GM12878 (cell line): ENCODE data around the gene PCDH15. TPM values are rescaled to one million over a fixed set of nuclear protein-coding genes. Genes with fewer than 3 reads are reported as not detected.

ENCODE experiments used
- ATAC-seq: fragments of 200-7000 bp; cut with Tn5 transposase; 3 replicates; pipeline ENCODE4 v1.9.1; 2020; ENCODE audit warnings: mild to moderate bottlenecking, moderate library complexity
- BruUV-seq: library from RNA; stranded (reverse); fragments of 400-500 nt; replicated peaks from 2 replicates; lab custom pipeline; 2021; lab: Mats Ljungman, UMichigan
- CTCF ChIA-PET: fragments of 300-600 bp; sonication (Branson Sonifier 250); formaldehyde crosslinking; extraction: SDS; loops from one replicate; lab custom pipeline; 2021; ENCODE audit warnings: inconsistent platforms; lab: Yijun Ruan, JAX
- POLR2A ChIA-PET: fragments of 350-600 bp; formaldehyde crosslinking; extraction: SDS; loops from one replicate; lab custom pipeline; 2021; ENCODE audit warnings: inconsistent platforms; lab: Charles Lee
- RAD21 ChIA-PET: fragments of 300-600 bp; sonication (Branson Sonifier 250); formaldehyde crosslinking; loops from one replicate; lab custom pipeline; 2023; ENCODE audit warnings: antibody characterized with exemption; ENCODE audit not compliant: unreplicated experiment; lab: Charles Lee
- SMC1A ChIA-PET: fragments of 300-600 bp; sonication (Branson Sonifier 250); formaldehyde crosslinking; loops from one replicate; lab custom pipeline; 2023; ENCODE audit not compliant: unreplicated experiment, uncharacterized antibody; lab: Charles Lee
- DNase-seq: peaks from one replicate; pipeline ENCODE4 v3.0.0-alpha.2; 2011; ENCODE audit warnings: low read depth, low spot score
- FAIRE-seq: peaks from 3 replicates; lab custom pipeline; 2011; peaks lifted over from hg19 to GRCh38; lab: Jason Lieb, UNC
- H2AFZ ChIP-seq: 2 replicates; pipeline ENCODE4 v1.6.0; 2011; ENCODE audit warnings: low read depth, low read length, control low read depth; ENCODE audit not compliant: control insufficient read depth
- H3K27ac ChIP-seq: 2 replicates; pipeline ENCODE4 v1.5.1; 2011; ENCODE audit warnings: control low read depth; ENCODE audit not compliant: control insufficient read depth, insufficient read depth
- H3K27me3 ChIP-seq, 2 experiments: replicated peaks in 1 of 2; 2 replicates each; pipeline versions ENCODE4 v1.6.0 to v1.6.1; 2011; ENCODE audit warnings: low read length in 1 of 2; ENCODE audit not compliant: control insufficient read depth in 2 of 2, insufficient read depth in 2 of 2
- H3K36me3 ChIP-seq, 2 experiments: 2 replicates each; pipeline ENCODE4 v1.5.1; 2011; ENCODE audit warnings: low read length in 1 of 2; ENCODE audit not compliant: control insufficient read depth in 2 of 2, insufficient read depth in 2 of 2
- H3K4me1 ChIP-seq: 2 replicates; pipeline ENCODE4 v1.6.1; 2011; ENCODE audit warnings: mild to moderate bottlenecking, low read length, moderate library complexity, mixed read lengths; ENCODE audit not compliant: control insufficient read depth, insufficient read depth
- H3K4me2 ChIP-seq: 2 replicates; pipeline ENCODE4 v1.6.0; 2011; ENCODE audit warnings: control low read depth; ENCODE audit not compliant: control insufficient read depth, insufficient read depth
- H3K4me3 ChIP-seq: fragments of 200-600 bp; sonication (generic); 2 replicates; pipeline ENCODE4 v1.5.1; 2016
- H3K79me2 ChIP-seq: 2 replicates; pipeline ENCODE4 v1.6.0; 2011; ENCODE audit warnings: low read length; ENCODE audit not compliant: control insufficient read depth, insufficient read depth
- H3K9ac ChIP-seq: 2 replicates; pipeline ENCODE4 v1.8.0; 2011; ENCODE audit warnings: low read length, control low read depth, mixed read lengths; ENCODE audit not compliant: control insufficient read depth, insufficient read depth
- H3K9me3 ChIP-seq: replicated peaks from 3 replicates; pipeline ENCODE4 v1.5.1; 2011; ENCODE audit warnings: mild to moderate bottlenecking, low read length; ENCODE audit not compliant: control insufficient read depth, insufficient read depth
- H4K20me1 ChIP-seq: 2 replicates; pipeline ENCODE4 v1.6.0; 2011; ENCODE audit not compliant: control insufficient read depth, insufficient read depth
- EZH2 ChIP-seq: IDR thresholded peaks from 2 replicates; pipeline ENCODE4 v1.6.1; 2012; ENCODE audit warnings: low read depth, mild to moderate bottlenecking, control low read depth, inconsistent platforms, low read length, borderline replicate concordance; ENCODE audit not compliant: control insufficient read depth
- HCFC1 ChIP-seq: fragments of 150-350 bp; IDR thresholded peaks from 2 replicates; pipeline ENCODE4 v1.6.1; 2014; ENCODE audit warnings: low read length
- PAX8 ChIP-seq: fragments of 450-650 bp; IDR thresholded peaks from 2 replicates; pipeline ENCODE4 v1.6.1; 2017; ENCODE audit warnings: mild to moderate bottlenecking, moderate library complexity
- POU2F2 ChIP-seq: IDR thresholded peaks from 3 replicates; pipeline ENCODE4 v1.6.1; 2011; ENCODE audit warnings: low read depth, mild to moderate bottlenecking, low read length, borderline replicate concordance
- RUNX3 ChIP-seq: IDR thresholded peaks from 2 replicates; pipeline ENCODE4 v1.6.1; 2012; ENCODE audit warnings: low read length, inconsistent platforms
- WGBS: methylation state at CpG from one replicate; pipeline ENCODE4 v1.1.6; 2016; ENCODE audit warnings: low lambda C conversion rate; ENCODE audit not compliant: insufficient replicate concordance, insufficient coverage; ENCODE audit errors: missing lambda C conversion rate; 5-methylcytosine and 5-hydroxymethylcytosine counted together
- in situ Hi-C: fragments of 300-500 bp; cut with MboI; formaldehyde crosslinking; loops from 9 replicates; pipeline ENCODE4 v1.14.3; 2018; ENCODE audit warnings: mixed read lengths
- intact Hi-C: fragments of 100-400 bp; cut with micrococcal nuclease; formaldehyde crosslinking; loops from one replicate; pipeline ENCODE4 v1.14.2; 2022; ENCODE audit not compliant: unreplicated experiment
- polyA plus RNA-seq, 11 experiments: library from polyadenylated mRNA; depleted of rRNA in 4 of 11; unstranded in 6 of 11; stranded (reverse) in 5 of 11; fragments of >200 nt; fragmentation: Nextera tagmentation in 4 of 11; fragmentation: Illumina TruSeq in 1 of 11; extraction: Ambion mirVana in 4 of 11; extraction: Trizol in 1 of 11; gene quantifications; 1 replicate in 1 of 11; 2 replicates in 10 of 11; pipeline versions ENCODE4 v1.2.1 to v1.2.3, GENCODE V29; 2011 to 2016; ENCODE audit warnings: inconsistent platforms in 2 of 11, missing spikeins in 2 of 11, low read depth in 1 of 11
- total RNA-seq, 4 experiments: library from RNA; depleted of rRNA in 3 of 4; stranded (reverse); fragments of >200 nt in 3 of 4; fragmentation: Illumina TruSeq in 1 of 4; extraction: Trizol in 1 of 4; gene quantifications; 2 replicates each; pipeline versions ENCODE4 v1.2.1 to v1.2.3, GENCODE V29; 2013 to 2021
- TF ChIP-seq, protein P1 (sequence below): fragments of 450-650 bp; formaldehyde crosslinking; IDR thresholded peaks from 2 replicates; pipeline ENCODE4 v1.5.0; 2022; ENCODE audit warnings: mild to moderate bottlenecking, missing genetic modification characterization
- TF ChIP-seq, protein P2 (sequence below): IDR thresholded peaks from 2 replicates; pipeline ENCODE4 v1.6.1; 2011; ENCODE audit warnings: mild to moderate bottlenecking, low read depth, low read length, moderate library complexity; ENCODE audit not compliant: insufficient replicate concordance
- TF ChIP-seq, protein P3 (sequence below): fragments of 450-650 bp; IDR thresholded peaks from 2 replicates; pipeline ENCODE4 v1.6.1; 2016; ENCODE audit warnings: mild to moderate bottlenecking
- TF ChIP-seq, protein P4 (sequence below): fragments of 450-650 bp; IDR thresholded peaks from 2 replicates; pipeline ENCODE4 v1.6.1; 2017; ENCODE audit warnings: borderline replicate concordance
- TF ChIP-seq, protein P5 (sequence below): IDR thresholded peaks from 2 replicates; pipeline ENCODE4 v1.6.1; 2011; ENCODE audit warnings: borderline replicate concordance, low read depth, mild to moderate bottlenecking, moderate library complexity, mixed read lengths, low read length; ENCODE audit not compliant: insufficient read depth; ENCODE audit errors: extremely low read length
- TF ChIP-seq, protein P6 (sequence below): fragments of 450-650 bp; formaldehyde crosslinking; IDR thresholded peaks from 2 replicates; pipeline ENCODE4 v1.4.0; 2022; ENCODE audit warnings: mild to moderate bottlenecking, moderate library complexity

The PCDH15 gene
- total and polyA plus RNA-seq, 10 of the 15 experiments (the other 5 are each of a cell fraction or from before 2014, with no cell fraction given): 0.03 to 0.52 (median 0.07) TPM; not detected in 6

DNA sequence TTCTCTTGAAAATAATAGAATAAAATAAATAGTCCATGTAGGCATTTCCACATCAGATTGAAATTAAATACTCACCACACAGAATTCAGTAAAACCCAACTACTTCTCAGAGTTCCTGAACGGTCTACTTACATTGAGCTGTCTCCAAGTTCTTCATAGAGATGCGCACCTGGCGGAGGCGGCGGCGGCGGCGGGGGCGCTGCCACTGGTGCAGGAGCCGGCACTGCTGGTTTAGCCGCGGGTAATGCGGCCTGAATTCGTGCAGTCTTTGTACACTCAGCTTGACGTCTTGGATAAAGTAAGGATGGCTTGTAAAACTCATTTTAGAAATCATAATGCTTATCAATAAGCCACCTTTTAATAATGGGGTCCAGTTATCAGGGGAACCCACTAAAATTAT lies 973.8 kb downstream of the PCDH15 start:
- POLR2A ChIA-PET: no interaction called here
- no peaks in the 10 kb centered on the region for H3K4me1 ChIP-seq
- intact Hi-C loops (no loop called here), in situ Hi-C loops (no loop called here)
- H3K9ac ChIP-seq: no peak overlapping the region
- CTCF ChIA-PET: interaction anchor here (0.8 kb wide), 1 partner anchor 863 kb away, joined by 3 read pairs; no protein-coding TSS in a partner anchor
- H3K9me3 ChIP-seq: no peaks in the 10 kb centered on the region
- no peak for FAIRE-seq
- no peak for DNase-seq
- no peaks in the 10 kb centered on the region for H3K27me3 ChIP-seq
- H3K27ac ChIP-seq: no peak overlapping the region
- no peak overlapping the region for H3K4me2 ChIP-seq
- ATAC-seq: no peak
- H4K20me1 ChIP-seq: no peaks in the 10 kb centered on the region
- no TSS peak for BruUV-seq
- WGBS: 46% methylated on average over 15 of the region's 15 CpGs
- SMC1A ChIA-PET: interaction anchor here (2.5 kb wide), 1 partner anchor 11 kb away, joined by 10 read pairs; no protein-coding TSS in a partner anchor
- H3K4me3 ChIP-seq: no peak overlapping the region
- RAD21 ChIA-PET: no interaction called here
- no peaks in the 10 kb centered on the region for H3K79me2 ChIP-seq
- H3K36me3 ChIP-seq: no peaks in the 10 kb centered on the region
- no peak overlapping the region for H2AFZ ChIP-seq
- TF ChIP-seq, protein P1, sequence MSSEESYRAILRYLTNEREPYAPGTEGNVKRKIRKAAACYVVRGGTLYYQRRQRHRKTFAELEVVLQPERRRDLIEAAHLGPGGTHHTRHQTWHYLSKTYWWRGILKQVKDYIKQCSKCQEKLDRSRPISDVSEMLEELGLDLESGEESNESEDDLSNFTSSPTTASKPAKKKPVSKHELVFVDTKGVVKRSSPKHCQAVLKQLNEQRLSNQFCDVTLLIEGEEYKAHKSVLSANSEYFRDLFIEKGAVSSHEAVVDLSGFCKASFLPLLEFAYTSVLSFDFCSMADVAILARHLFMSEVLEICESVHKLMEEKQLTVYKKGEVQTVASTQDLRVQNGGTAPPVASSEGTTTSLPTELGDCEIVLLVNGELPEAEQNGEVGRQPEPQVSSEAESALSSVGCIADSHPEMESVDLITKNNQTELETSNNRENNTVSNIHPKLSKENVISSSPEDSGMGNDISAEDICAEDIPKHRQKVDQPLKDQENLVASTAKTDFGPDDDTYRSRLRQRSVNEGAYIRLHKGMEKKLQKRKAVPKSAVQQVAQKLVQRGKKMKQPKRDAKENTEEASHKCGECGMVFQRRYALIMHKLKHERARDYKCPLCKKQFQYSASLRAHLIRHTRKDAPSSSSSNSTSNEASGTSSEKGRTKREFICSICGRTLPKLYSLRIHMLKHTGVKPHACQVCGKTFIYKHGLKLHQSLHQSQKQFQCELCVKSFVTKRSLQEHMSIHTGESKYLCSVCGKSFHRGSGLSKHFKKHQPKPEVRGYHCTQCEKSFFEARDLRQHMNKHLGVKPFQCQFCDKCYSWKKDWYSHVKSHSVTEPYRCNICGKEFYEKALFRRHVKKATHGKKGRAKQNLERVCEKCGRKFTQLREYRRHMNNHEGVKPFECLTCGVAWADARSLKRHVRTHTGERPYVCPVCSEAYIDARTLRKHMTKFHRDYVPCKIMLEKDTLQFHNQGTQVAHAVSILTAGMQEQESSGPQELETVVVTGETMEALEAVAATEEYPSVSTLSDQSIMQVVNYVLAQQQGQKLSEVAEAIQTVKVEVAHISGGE (CRISPR knock-in tag): no peak
- no peak for TF ChIP-seq EZH2
- TF ChIP-seq POU2F2: no peak
- no peak for TF ChIP-seq PAX8
- TF ChIP-seq, protein P2, sequence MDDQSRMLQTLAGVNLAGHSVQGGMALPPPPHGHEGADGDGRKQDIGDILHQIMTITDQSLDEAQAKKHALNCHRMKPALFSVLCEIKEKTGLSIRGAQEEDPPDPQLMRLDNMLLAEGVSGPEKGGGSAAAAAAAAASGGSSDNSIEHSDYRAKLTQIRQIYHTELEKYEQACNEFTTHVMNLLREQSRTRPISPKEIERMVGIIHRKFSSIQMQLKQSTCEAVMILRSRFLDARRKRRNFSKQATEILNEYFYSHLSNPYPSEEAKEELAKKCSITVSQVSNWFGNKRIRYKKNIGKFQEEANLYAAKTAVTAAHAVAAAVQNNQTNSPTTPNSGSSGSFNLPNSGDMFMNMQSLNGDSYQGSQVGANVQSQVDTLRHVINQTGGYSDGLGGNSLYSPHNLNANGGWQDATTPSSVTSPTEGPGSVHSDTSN: no peak
- TF ChIP-seq, protein P3, sequence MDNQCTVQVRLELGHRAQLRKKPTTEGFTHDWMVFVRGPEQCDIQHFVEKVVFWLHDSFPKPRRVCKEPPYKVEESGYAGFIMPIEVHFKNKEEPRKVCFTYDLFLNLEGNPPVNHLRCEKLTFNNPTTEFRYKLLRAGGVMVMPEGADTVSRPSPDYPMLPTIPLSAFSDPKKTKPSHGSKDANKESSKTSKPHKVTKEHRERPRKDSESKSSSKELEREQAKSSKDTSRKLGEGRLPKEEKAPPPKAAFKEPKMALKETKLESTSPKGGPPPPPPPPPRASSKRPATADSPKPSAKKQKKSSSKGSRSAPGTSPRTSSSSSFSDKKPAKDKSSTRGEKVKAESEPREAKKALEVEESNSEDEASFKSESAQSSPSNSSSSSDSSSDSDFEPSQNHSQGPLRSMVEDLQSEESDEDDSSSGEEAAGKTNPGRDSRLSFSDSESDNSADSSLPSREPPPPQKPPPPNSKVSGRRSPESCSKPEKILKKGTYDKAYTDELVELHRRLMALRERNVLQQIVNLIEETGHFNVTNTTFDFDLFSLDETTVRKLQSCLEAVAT: no peak
- TF ChIP-seq RUNX3: no peak
- TF ChIP-seq, protein P4, sequence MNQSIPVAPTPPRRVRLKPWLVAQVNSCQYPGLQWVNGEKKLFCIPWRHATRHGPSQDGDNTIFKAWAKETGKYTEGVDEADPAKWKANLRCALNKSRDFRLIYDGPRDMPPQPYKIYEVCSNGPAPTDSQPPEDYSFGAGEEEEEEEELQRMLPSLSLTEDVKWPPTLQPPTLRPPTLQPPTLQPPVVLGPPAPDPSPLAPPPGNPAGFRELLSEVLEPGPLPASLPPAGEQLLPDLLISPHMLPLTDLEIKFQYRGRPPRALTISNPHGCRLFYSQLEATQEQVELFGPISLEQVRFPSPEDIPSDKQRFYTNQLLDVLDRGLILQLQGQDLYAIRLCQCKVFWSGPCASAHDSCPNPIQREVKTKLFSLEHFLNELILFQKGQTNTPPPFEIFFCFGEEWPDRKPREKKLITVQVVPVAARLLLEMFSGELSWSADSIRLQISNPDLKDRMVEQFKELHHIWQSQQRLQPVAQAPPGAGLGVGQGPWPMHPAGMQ: no peak
- TF ChIP-seq HCFC1: no peak
- TF ChIP-seq, protein P5, sequence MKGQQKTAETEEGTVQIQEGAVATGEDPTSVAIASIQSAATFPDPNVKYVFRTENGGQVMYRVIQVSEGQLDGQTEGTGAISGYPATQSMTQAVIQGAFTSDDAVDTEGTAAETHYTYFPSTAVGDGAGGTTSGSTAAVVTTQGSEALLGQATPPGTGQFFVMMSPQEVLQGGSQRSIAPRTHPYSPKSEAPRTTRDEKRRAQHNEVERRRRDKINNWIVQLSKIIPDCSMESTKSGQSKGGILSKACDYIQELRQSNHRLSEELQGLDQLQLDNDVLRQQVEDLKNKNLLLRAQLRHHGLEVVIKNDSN: no peak
- TF ChIP-seq, protein P6, sequence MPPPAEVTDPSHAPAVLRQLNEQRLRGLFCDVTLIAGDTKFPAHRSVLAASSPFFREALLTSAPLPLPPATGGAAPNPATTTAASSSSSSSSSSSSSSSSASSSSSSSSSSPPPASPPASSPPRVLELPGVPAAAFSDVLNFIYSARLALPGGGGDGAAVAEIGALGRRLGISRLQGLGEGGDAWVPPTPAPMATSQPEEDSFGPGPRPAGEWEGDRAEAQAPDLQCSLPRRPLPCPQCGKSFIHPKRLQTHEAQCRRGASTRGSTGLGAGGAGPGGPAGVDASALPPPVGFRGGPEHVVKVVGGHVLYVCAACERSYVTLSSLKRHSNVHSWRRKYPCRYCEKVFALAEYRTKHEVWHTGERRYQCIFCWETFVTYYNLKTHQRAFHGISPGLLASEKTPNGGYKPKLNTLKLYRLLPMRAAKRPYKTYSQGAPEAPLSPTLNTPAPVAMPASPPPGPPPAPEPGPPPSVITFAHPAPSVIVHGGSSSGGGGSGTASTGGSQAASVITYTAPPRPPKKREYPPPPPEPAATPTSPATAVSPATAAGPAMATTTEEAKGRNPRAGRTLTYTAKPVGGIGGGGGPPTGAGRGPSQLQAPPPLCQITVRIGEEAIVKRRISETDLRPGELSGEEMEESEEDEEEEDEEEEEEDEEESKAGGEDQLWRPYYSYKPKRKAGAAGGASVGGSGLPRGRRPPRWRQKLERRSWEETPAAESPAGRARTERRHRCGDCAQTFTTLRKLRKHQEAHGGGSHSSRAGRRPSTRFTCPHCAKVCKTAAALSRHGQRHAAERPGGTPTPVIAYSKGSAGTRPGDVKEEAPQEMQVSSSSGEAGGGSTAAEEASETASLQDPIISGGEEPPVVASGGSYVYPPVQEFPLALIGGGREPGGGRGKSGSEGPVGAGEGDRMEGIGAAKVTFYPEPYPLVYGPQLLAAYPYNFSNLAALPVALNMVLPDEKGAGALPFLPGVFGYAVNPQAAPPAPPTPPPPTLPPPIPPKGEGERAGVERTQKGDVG (CRISPR knock-in tag): no peak
